ENCODE data around the gene SLC2A4. TPM values are rescaled to one million over a fixed set of nuclear protein-coding genes. Genes with fewer than 3 reads are reported as not detected.

Gene SLC2A4
- total RNA-seq, 1 donor from 2014 or later, result 0.30 TPM

DNA sequence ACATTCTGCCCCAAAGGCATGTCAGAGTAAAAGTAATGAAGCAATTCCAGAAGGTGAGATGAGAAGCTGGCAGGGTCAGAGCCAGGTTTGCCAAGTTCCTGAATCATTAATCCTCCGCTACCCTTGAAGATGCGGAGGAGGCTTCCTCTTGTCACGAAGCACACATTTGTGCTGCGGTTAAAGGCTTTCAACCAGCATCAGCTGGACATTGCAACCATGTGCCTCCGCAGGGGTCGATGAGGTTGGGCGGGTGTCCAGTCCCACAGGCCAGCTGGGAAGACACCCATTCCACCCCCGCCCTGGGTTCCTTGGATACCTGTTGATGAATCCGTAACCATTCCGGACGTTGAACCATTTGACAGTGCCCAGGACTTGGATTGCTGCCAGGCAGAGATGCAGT lies 11.6 kb downstream of the SLC2A4 start:
- no peak overlapping the region for H2AFZ ChIP-seq (ENCODE audit: low read depth, low read length)
- Mint-ChIP-seq H3K27me3 (ENCODE audit: low read depth, unreplicated experiment) (peaks cover 56% of the 10 kb centered on the region), H3K4me1 (ENCODE audit: low read depth, unreplicated experiment) (peaks cover 2% of the 10 kb centered on the region), H3K9me3 (ENCODE audit: unreplicated experiment) (no peaks in the 10 kb centered on the region), H3K4me3 (ENCODE audit: unreplicated experiment) (peak overlapping the region; percentile 64), H3K27ac (ENCODE audit: unreplicated experiment) (no peak overlapping the region), H3K36me3 (ENCODE audit: low read depth, unreplicated experiment) (peaks cover 2% of the 10 kb centered on the region)
- TF ChIP-seq EZH2 (IDR thresholded peaks at IDR 0.05; ENCODE audit: insufficient read depth, low read length), result no peak
- TF ChIP-seq, protein P1, sequence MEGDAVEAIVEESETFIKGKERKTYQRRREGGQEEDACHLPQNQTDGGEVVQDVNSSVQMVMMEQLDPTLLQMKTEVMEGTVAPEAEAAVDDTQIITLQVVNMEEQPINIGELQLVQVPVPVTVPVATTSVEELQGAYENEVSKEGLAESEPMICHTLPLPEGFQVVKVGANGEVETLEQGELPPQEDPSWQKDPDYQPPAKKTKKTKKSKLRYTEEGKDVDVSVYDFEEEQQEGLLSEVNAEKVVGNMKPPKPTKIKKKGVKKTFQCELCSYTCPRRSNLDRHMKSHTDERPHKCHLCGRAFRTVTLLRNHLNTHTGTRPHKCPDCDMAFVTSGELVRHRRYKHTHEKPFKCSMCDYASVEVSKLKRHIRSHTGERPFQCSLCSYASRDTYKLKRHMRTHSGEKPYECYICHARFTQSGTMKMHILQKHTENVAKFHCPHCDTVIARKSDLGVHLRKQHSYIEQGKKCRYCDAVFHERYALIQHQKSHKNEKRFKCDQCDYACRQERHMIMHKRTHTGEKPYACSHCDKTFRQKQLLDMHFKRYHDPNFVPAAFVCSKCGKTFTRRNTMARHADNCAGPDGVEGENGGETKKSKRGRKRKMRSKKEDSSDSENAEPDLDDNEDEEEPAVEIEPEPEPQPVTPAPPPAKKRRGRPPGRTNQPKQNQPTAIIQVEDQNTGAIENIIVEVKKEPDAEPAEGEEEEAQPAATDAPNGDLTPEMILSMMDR (IDR thresholded peaks at IDR 0.05; ENCODE audit: insufficient read depth, low read depth, low read length), result no peak
- H4K20me1 ChIP-seq (ENCODE audit: insufficient read depth, low read length), result no peaks in the 10 kb centered on the region
- FAIRE-seq (no peak), DNase-seq (ENCODE audit: low read depth) (no peak)
- no peak overlapping the region for H3K4me3 ChIP-seq (ENCODE audit: insufficient read depth, low read depth, low read length)
- H3K79me2 ChIP-seq (ENCODE audit: insufficient read depth, low read length), result no peaks in the 10 kb centered on the region
- no peak overlapping the region for H3K4me2 ChIP-seq (ENCODE audit: low read length)
- no peaks in the 10 kb centered on the region for H3K36me3 ChIP-seq (ENCODE audit: insufficient read depth, low read length)
- no peak overlapping the region for H3K9ac ChIP-seq (ENCODE audit: low read length)
- H3K27me3 ChIP-seq (ENCODE audit: insufficient read depth, low read length), result peaks cover 42% of the 10 kb centered on the region
- H3K9me3 ChIP-seq (ENCODE audit: insufficient read depth, low read depth, low read length), result no peaks in the 10 kb centered on the region
- peaks cover 8% of the 10 kb centered on the region for H3K4me1 ChIP-seq (ENCODE audit: insufficient read depth, low read length)
- H3K27ac ChIP-seq (ENCODE audit: low read depth, low read length), result no peak overlapping the region

DNA sequence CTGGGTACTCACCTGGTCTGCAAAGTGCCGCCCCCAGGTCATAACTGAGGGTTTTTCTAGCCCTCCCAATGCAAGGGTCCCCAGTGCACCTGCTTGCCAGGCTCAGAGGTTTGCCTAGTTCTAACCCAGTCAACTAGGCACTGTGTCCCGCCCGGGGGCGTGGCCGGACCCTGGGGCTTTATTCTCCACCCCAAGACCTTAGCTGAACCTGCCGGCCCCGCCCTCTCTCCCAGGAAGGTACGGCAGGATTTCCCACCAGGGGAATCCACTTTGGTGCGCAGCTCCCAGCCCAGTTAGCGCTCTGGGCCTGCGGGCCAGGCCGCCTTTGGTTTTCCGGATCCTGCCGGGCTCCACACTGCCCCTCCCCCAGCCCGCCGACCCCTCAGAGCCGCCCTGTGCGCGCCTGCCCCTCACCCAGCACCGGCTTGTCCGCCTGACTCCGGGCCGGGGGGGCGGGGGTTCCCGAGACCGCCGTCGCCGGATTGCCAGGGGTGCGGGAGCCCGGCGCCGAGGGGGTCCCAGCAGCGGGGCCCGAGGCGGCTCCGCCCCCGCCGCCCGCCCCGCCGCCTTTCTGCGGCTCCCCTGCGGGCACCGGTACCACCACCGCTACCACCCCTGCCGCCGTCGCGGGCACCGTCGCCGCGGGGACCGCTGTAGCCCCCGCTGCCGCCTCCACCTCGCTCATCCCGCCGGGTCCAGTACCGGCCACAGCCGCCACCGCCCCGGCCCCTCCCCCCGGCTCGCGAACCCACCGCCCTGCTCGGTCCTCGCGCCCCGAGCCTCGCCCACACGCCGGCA lies 12.5 kb downstream of the SLC2A4 start:
- Histone ChIP-seq H3K9ac (ENCODE audit: low read length) (no peak overlapping the region), H3K36me3 (ENCODE audit: insufficient read depth, low read length) (no peaks in the 10 kb centered on the region), H3K79me2 (ENCODE audit: insufficient read depth, low read length) (no peaks in the 10 kb centered on the region), H3K4me1 (ENCODE audit: insufficient read depth, low read length) (peaks cover 8% of the 10 kb centered on the region), H3K27me3 (ENCODE audit: insufficient read depth, low read length) (peaks cover 39% of the 10 kb centered on the region), H3K4me3 (ENCODE audit: insufficient read depth, low read depth, low read length) (no peak overlapping the region), H4K20me1 (ENCODE audit: insufficient read depth, low read length) (no peaks in the 10 kb centered on the region), H3K4me2 (ENCODE audit: low read length) (peak overlapping the region; percentile 58), H3K27ac (ENCODE audit: low read depth, low read length) (no peak overlapping the region), H3K9me3 (ENCODE audit: insufficient read depth, low read depth, low read length) (no peaks in the 10 kb centered on the region), H2AFZ (ENCODE audit: low read depth, low read length) (no peak overlapping the region)
- peaks cover 53% of the 10 kb centered on the region for H3K27me3 Mint-ChIP-seq (ENCODE audit: low read depth, unreplicated experiment)
- H3K9me3 Mint-ChIP-seq (ENCODE audit: unreplicated experiment), result no peaks in the 10 kb centered on the region
- TF ChIP-seq, protein P1 (IDR thresholded peaks at IDR 0.05; ENCODE audit: insufficient read depth, low read depth, low read length), result no peak
- peak; percentile 93 for TF ChIP-seq EZH2 (IDR thresholded peaks at IDR 0.05; ENCODE audit: insufficient read depth, low read length)
- no peak for DNase-seq (ENCODE audit: low read depth)
- no peak overlapping the region for H3K27ac Mint-ChIP-seq (ENCODE audit: unreplicated experiment)
- no peak overlapping the region for H3K4me3 Mint-ChIP-seq (ENCODE audit: unreplicated experiment)
- H3K36me3 Mint-ChIP-seq (ENCODE audit: low read depth, unreplicated experiment), result no peaks in the 10 kb centered on the region
- peaks cover 2% of the 10 kb centered on the region for H3K4me1 Mint-ChIP-seq (ENCODE audit: low read depth, unreplicated experiment)
- FAIRE-seq, result no peak

DNA sequence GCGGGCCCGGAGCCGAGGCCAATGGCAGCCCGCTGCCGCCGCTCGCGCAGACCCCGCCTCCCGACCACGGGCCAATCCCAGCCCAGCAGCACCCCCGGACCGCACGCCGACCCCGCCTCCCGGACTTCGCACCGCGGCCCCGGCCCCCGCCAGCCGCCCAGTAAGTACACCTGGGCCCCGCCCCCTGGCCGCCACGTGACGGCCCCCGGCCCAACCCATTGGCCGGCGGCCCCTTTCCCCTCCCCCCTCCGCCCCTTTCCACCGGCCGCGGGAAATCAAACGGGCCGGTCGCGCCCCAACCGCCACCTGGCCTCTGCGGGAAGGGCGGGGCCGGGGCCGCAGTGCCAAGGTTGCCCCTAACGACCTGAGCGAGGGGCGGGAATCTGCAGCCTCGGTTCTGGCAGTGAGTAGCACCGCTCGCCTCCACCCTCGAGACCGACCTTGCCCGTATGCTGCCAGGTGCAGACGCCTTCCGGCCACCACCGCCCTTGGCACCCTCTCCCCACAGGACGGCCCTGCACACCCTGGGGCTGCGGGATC lies 13.2 kb downstream of the SLC2A4 start, which contains the start of gene YBX2:
Gene YBX2, minus strand, starts transcription at position 26 of the 540 bp plus-strand sequence. CDS start 139 bp downstream, outside the sequence.
- Histone ChIP-seq H3K9ac (ENCODE audit: low read length) (no peak within 1 kb of the TSS), H3K27me3 (ENCODE audit: insufficient read depth, low read length) (peaks cover 39% of the 10 kb centered on the region), H3K9me3 (ENCODE audit: insufficient read depth, low read depth, low read length) (no peaks in the 10 kb centered on the region), H3K4me2 (ENCODE audit: low read length) (peak within 1 kb of the TSS; percentile 58), H3K27ac (ENCODE audit: low read depth, low read length) (no peak within 1 kb of the TSS), H3K36me3 (ENCODE audit: insufficient read depth, low read length) (no peaks in the 10 kb centered on the region), H3K79me2 (ENCODE audit: insufficient read depth, low read length) (no peaks in the 10 kb centered on the region), H2AFZ (ENCODE audit: low read depth, low read length) (no peak within 1 kb of the TSS), H4K20me1 (ENCODE audit: insufficient read depth, low read length) (no peaks in the 10 kb centered on the region), H3K4me3 (ENCODE audit: insufficient read depth, low read depth, low read length) (no peak within 1 kb of the TSS), H3K4me1 (ENCODE audit: insufficient read depth, low read length) (peaks cover 8% of the 10 kb centered on the region)
- TF ChIP-seq, protein P1 (IDR thresholded peaks at IDR 0.05; ENCODE audit: insufficient read depth, low read depth, low read length), result no peak
- peak; percentile 85 for TF ChIP-seq EZH2 (IDR thresholded peaks at IDR 0.05; ENCODE audit: insufficient read depth, low read length)
- Mint-ChIP-seq H3K9me3 (ENCODE audit: unreplicated experiment) (no peaks in the 10 kb centered on the region), H3K27me3 (ENCODE audit: low read depth, unreplicated experiment) (peaks cover 53% of the 10 kb centered on the region), H3K4me1 (ENCODE audit: low read depth, unreplicated experiment) (peaks cover 2% of the 10 kb centered on the region), H3K27ac (ENCODE audit: unreplicated experiment) (peak within 1 kb of the TSS; percentile 18), H3K4me3 (ENCODE audit: unreplicated experiment) (peak within 1 kb of the TSS; percentile 69), H3K36me3 (ENCODE audit: low read depth, unreplicated experiment) (no peaks in the 10 kb centered on the region)
- no peak for FAIRE-seq
- no peak for DNase-seq (ENCODE audit: low read depth)

All from astrocyte (in vitro differentiated cells and primary cell).